PC-3 (cell line): ENCODE measurements around the gene TBC1D16.

Experiments
- CTCF ChIP-seq: fragments of 300-600 bp; sonication (generic); conservative IDR thresholded peaks from 2 replicates; pipeline ENCODE4 v1.5.1; 2017; ENCODE audit warnings: antibody characterized with exemption, low read depth, mild to moderate bottlenecking, low read length
- EZH2 ChIP-seq: fragments of 300-600 bp; sonication (generic); IDR thresholded peaks from one replicate; pipeline ENCODE4 v1.6.1; 2017; ENCODE audit warnings: antibody characterized with exemption, mild to moderate bottlenecking, low read length; ENCODE audit not compliant: unreplicated experiment

- no peak for TF ChIP-seq EZH2
- TF ChIP-seq CTCF, result no peak
Measured at GRCh38 chr17:79947351-79948031, 88.2 kb downstream of the TBC1D16 start.
